GM12878 (cell line): ENCODE data around the gene KRIT1. TPM values are rescaled to one million over a fixed set of nuclear protein-coding genes. Genes with fewer than 3 reads are reported as not detected.
"Not testable (repeated sequence)": the region's sequence is repeated elsewhere in the genome, so short reads cannot be mapped to it uniquely, and the experiment has no call there.

Experiments used
- ATAC-seq: fragments of 200-7000 bp; cut with Tn5 transposase; 3 replicates; pipeline ENCODE4 v1.9.1; 2020; ENCODE audit warnings: mild to moderate bottlenecking, moderate library complexity
- BruUV-seq: library from RNA; stranded (reverse); fragments of 400-500 nt; replicated peaks from 2 replicates; lab custom pipeline; 2021; lab: Mats Ljungman, UMichigan
- CTCF ChIA-PET: fragments of 300-600 bp; sonication (Branson Sonifier 250); formaldehyde crosslinking; extraction: SDS; loops from one replicate; lab custom pipeline; 2021; ENCODE audit warnings: inconsistent platforms; lab: Yijun Ruan, JAX
- POLR2A ChIA-PET: fragments of 350-600 bp; formaldehyde crosslinking; extraction: SDS; loops from one replicate; lab custom pipeline; 2021; ENCODE audit warnings: inconsistent platforms; lab: Charles Lee
- RAD21 ChIA-PET: fragments of 300-600 bp; sonication (Branson Sonifier 250); formaldehyde crosslinking; loops from one replicate; lab custom pipeline; 2023; ENCODE audit warnings: antibody characterized with exemption; ENCODE audit not compliant: unreplicated experiment; lab: Charles Lee
- SMC1A ChIA-PET: fragments of 300-600 bp; sonication (Branson Sonifier 250); formaldehyde crosslinking; loops from one replicate; lab custom pipeline; 2023; ENCODE audit not compliant: unreplicated experiment, uncharacterized antibody; lab: Charles Lee
- DNase-seq: peaks from one replicate; pipeline ENCODE4 v3.0.0-alpha.2; 2011; ENCODE audit warnings: low read depth, low spot score
- FAIRE-seq: peaks from 3 replicates; lab custom pipeline; 2011; peaks lifted over from hg19 to GRCh38; lab: Jason Lieb, UNC
- H2AFZ ChIP-seq: 2 replicates; pipeline ENCODE4 v1.6.0; 2011; ENCODE audit warnings: low read depth, low read length, control low read depth; ENCODE audit not compliant: control insufficient read depth
- H3K27ac ChIP-seq: 2 replicates; pipeline ENCODE4 v1.5.1; 2011; ENCODE audit warnings: control low read depth; ENCODE audit not compliant: control insufficient read depth, insufficient read depth
- H3K27me3 ChIP-seq, 2 experiments: replicated peaks in 1 of 2; 2 replicates each; pipeline versions ENCODE4 v1.6.0 to v1.6.1; 2011; ENCODE audit warnings: low read length in 1 of 2; ENCODE audit not compliant: control insufficient read depth in 2 of 2, insufficient read depth in 2 of 2
- H3K36me3 ChIP-seq, 2 experiments: 2 replicates each; pipeline ENCODE4 v1.5.1; 2011; ENCODE audit warnings: low read length in 1 of 2; ENCODE audit not compliant: control insufficient read depth in 2 of 2, insufficient read depth in 2 of 2
- H3K4me1 ChIP-seq: 2 replicates; pipeline ENCODE4 v1.6.1; 2011; ENCODE audit warnings: mild to moderate bottlenecking, low read length, moderate library complexity, mixed read lengths; ENCODE audit not compliant: control insufficient read depth, insufficient read depth
- H3K4me2 ChIP-seq: 2 replicates; pipeline ENCODE4 v1.6.0; 2011; ENCODE audit warnings: control low read depth; ENCODE audit not compliant: control insufficient read depth, insufficient read depth
- H3K4me3 ChIP-seq: fragments of 200-600 bp; sonication (generic); 2 replicates; pipeline ENCODE4 v1.5.1; 2016
- H3K79me2 ChIP-seq: 2 replicates; pipeline ENCODE4 v1.6.0; 2011; ENCODE audit warnings: low read length; ENCODE audit not compliant: control insufficient read depth, insufficient read depth
- H3K9ac ChIP-seq: 2 replicates; pipeline ENCODE4 v1.8.0; 2011; ENCODE audit warnings: low read length, control low read depth, mixed read lengths; ENCODE audit not compliant: control insufficient read depth, insufficient read depth
- H3K9me3 ChIP-seq: replicated peaks from 3 replicates; pipeline ENCODE4 v1.5.1; 2011; ENCODE audit warnings: mild to moderate bottlenecking, low read length; ENCODE audit not compliant: control insufficient read depth, insufficient read depth
- H4K20me1 ChIP-seq: 2 replicates; pipeline ENCODE4 v1.6.0; 2011; ENCODE audit not compliant: control insufficient read depth, insufficient read depth
- BRCA1 ChIP-seq: IDR thresholded peaks from 2 replicates; pipeline ENCODE4 v1.6.1; 2011; ENCODE audit warnings: low read depth, low read length, improper control_type of control experiment
- IKZF2 ChIP-seq, 2 experiments: fragments of 450-650 bp; IDR thresholded peaks; 2 replicates each; pipeline ENCODE4 v1.6.1; 2017; ENCODE audit warnings: mild to moderate bottlenecking in 2 of 2, moderate library complexity in 2 of 2
- SMAD5 ChIP-seq: IDR thresholded peaks from 2 replicates; pipeline ENCODE4 v1.6.1; 2016; ENCODE audit warnings: antibody characterized with exemption, low read depth
- SPI1 ChIP-seq: IDR thresholded peaks from 2 replicates; pipeline ENCODE4 v1.6.1; 2011; ENCODE audit warnings: low read depth, mild to moderate bottlenecking, low read length, moderate library complexity, borderline replicate concordance; ENCODE audit not compliant: insufficient read depth
- TCF12 ChIP-seq: IDR thresholded peaks from 2 replicates; pipeline ENCODE4 v1.6.1; 2011; ENCODE audit warnings: low read depth, mild to moderate bottlenecking, low read length
- WGBS: methylation state at CpG from one replicate; pipeline ENCODE4 v1.1.6; 2016; ENCODE audit warnings: low lambda C conversion rate; ENCODE audit not compliant: insufficient replicate concordance, insufficient coverage; ENCODE audit errors: missing lambda C conversion rate; 5-methylcytosine and 5-hydroxymethylcytosine counted together
- in situ Hi-C: fragments of 300-500 bp; cut with MboI; formaldehyde crosslinking; loops from 9 replicates; pipeline ENCODE4 v1.14.3; 2018; ENCODE audit warnings: mixed read lengths
- intact Hi-C: fragments of 100-400 bp; cut with micrococcal nuclease; formaldehyde crosslinking; loops from one replicate; pipeline ENCODE4 v1.14.2; 2022; ENCODE audit not compliant: unreplicated experiment
- polyA plus RNA-seq, 11 experiments: library from polyadenylated mRNA; depleted of rRNA in 4 of 11; unstranded in 6 of 11; stranded (reverse) in 5 of 11; fragments of >200 nt; fragmentation: Nextera tagmentation in 4 of 11; fragmentation: Illumina TruSeq in 1 of 11; extraction: Ambion mirVana in 4 of 11; extraction: Trizol in 1 of 11; gene quantifications; 1 replicate in 1 of 11; 2 replicates in 10 of 11; pipeline versions ENCODE4 v1.2.1 to v1.2.3, GENCODE V29; 2011 to 2016; ENCODE audit warnings: inconsistent platforms in 2 of 11, missing spikeins in 2 of 11, low read depth in 1 of 11
- total RNA-seq, 4 experiments: library from RNA; depleted of rRNA in 3 of 4; stranded (reverse); fragments of >200 nt in 3 of 4; fragmentation: Illumina TruSeq in 1 of 4; extraction: Trizol in 1 of 4; gene quantifications; 2 replicates each; pipeline versions ENCODE4 v1.2.1 to v1.2.3, GENCODE V29; 2013 to 2021
- TF ChIP-seq, protein P1 (sequence below): fragments of 450-650 bp; IDR thresholded peaks from 2 replicates; pipeline ENCODE4 v1.6.1; 2017; ENCODE audit warnings: mild to moderate bottlenecking
- TF ChIP-seq, protein P2 (sequence below): IDR thresholded peaks from 2 replicates; pipeline ENCODE4 v1.6.1; 2011; ENCODE audit warnings: borderline replicate concordance, low read depth, mild to moderate bottlenecking, moderate library complexity, low read length; ENCODE audit not compliant: insufficient read depth, poor library complexity, severe bottlenecking

Gene KRIT1
- total and polyA plus RNA-seq, 10 of the 15 experiments (the other 5 are each of a cell fraction or from before 2014, with no cell fraction given), result 12.0 to 60.1 (median 27.0) TPM

DNA sequence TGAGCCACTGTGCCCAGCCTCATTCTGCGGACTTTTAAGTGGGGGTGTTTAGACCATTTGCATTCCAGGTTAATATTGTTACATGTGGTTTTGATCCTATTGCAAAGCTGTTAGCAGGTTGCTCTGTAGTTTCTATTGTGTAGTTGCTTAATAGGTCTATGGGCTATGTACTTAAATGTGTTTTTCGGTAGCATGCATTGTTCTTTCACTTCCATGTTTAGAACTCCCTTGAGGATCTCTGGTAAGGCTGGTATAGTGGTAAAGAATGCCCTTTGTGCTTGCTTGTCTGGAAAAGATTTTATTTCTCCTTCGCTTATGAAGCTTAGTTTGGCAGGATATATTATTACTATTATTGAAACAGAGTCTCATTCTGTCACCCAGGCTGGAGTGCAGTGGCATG lies 53.4 kb downstream of the KRIT1 start (continued):
- TF ChIP-seq, protein P1, sequence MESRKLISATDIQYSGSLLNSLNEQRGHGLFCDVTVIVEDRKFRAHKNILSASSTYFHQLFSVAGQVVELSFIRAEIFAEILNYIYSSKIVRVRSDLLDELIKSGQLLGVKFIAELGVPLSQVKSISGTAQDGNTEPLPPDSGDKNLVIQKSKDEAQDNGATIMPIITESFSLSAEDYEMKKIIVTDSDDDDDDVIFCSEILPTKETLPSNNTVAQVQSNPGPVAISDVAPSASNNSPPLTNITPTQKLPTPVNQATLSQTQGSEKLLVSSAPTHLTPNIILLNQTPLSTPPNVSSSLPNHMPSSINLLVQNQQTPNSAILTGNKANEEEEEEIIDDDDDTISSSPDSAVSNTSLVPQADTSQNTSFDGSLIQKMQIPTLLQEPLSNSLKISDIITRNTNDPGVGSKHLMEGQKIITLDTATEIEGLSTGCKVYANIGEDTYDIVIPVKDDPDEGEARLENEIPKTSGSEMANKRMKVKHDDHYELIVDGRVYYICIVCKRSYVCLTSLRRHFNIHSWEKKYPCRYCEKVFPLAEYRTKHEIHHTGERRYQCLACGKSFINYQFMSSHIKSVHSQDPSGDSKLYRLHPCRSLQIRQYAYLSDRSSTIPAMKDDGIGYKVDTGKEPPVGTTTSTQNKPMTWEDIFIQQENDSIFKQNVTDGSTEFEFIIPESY, result no peak
- no peak for TF ChIP-seq BRCA1
- no peak for TF ChIP-seq IKZF2 (IDR thresholded peaks at IDR 0.05)
- TF ChIP-seq, protein P2, sequence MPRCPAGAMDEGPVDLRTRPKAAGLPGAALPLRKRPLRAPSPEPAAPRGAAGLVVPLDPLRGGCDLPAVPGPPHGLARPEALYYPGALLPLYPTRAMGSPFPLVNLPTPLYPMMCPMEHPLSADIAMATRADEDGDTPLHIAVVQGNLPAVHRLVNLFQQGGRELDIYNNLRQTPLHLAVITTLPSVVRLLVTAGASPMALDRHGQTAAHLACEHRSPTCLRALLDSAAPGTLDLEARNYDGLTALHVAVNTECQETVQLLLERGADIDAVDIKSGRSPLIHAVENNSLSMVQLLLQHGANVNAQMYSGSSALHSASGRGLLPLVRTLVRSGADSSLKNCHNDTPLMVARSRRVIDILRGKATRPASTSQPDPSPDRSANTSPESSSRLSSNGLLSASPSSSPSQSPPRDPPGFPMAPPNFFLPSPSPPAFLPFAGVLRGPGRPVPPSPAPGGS, result no peak
- TF ChIP-seq SPI1, result no peak
- TF ChIP-seq TCF12, result no peak
- TF ChIP-seq SMAD5, result no peak

DNA sequence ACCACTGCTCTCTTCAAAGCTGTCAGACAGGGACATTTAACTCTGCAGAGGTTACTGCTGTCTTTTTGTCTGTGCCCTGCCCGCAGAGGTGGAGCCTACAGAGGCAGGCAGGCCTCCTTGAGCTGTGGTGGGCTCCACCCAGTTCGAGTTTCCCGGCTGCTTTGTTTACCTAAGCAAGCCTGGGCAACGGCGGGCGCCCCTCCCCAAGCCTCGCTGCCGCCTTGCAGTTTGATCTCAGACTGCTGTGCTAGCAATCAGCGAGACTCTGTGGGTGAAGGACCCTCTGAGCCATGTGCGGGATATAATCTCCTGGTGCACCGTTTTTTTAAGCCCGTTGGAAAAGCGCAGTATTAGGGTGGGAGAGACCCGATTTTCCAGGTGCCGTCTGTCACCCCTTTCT lies 56.5 kb downstream of the KRIT1 start:
- FAIRE-seq, H3K4me3 ChIP-seq, ATAC-seq, POLR2A ChIA-PET, H3K79me2 ChIP-seq, H3K9ac ChIP-seq, H3K27ac ChIP-seq, H2AFZ ChIP-seq, BruUV-seq, in situ Hi-C loops, CTCF ChIA-PET, H3K4me1 ChIP-seq, H3K27me3 ChIP-seq, SMC1A ChIA-PET, H3K4me2 ChIP-seq, H3K9me3 ChIP-seq, intact Hi-C loops, RAD21 ChIA-PET, DNase-seq, H4K20me1 ChIP-seq, H3K36me3 ChIP-seq: not testable (repeated sequence)
- WGBS, result 94% methylated on average over 15 of the region's 15 CpGs

DNA sequence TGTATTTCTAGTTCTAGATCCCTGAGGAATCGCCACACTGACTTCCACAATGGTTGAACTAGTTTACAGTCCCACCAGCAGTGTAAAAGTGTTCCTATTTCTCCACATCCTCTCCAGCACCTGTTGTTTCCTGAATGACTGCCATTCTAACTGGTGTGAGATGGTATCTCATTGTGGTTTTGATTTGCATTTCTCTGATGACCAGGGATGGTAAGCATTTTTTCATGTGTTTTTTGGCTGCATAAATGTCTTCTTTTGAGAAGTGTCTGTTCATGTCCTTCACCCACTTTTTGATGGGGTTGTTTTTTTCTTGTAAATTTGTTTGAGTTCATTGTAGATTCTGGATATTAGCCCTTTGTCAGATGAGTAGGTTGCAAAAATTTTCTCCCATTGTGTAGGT lies 61.4 kb downstream of the KRIT1 start:
- H3K27me3 ChIP-seq, RAD21 ChIA-PET, H3K4me3 ChIP-seq, H3K9ac ChIP-seq, in situ Hi-C loops, ATAC-seq, FAIRE-seq, DNase-seq, CTCF ChIA-PET, H4K20me1 ChIP-seq, H3K9me3 ChIP-seq, H3K79me2 ChIP-seq, H3K4me1 ChIP-seq, SMC1A ChIA-PET, H3K27ac ChIP-seq, H3K36me3 ChIP-seq, H2AFZ ChIP-seq, intact Hi-C loops, POLR2A ChIA-PET, H3K4me2 ChIP-seq, BruUV-seq: not testable (repeated sequence)
- WGBS, result 79% methylated on average over 1 of the region's 1 CpG
